ENCODE data around the gene PLA2G4C. TPM values are rescaled to one million over a fixed set of nuclear protein-coding genes. Genes with fewer than 3 reads are reported as not detected.

PLA2G4C gene, protein sequence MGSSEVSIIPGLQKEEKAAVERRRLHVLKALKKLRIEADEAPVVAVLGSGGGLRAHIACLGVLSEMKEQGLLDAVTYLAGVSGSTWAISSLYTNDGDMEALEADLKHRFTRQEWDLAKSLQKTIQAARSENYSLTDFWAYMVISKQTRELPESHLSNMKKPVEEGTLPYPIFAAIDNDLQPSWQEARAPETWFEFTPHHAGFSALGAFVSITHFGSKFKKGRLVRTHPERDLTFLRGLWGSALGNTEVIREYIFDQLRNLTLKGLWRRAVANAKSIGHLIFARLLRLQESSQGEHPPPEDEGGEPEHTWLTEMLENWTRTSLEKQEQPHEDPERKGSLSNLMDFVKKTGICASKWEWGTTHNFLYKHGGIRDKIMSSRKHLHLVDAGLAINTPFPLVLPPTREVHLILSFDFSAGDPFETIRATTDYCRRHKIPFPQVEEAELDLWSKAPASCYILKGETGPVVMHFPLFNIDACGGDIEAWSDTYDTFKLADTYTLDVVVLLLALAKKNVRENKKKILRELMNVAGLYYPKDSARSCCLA
- 1 to 10 TPM; 1.7 to 6.8 TPM for total RNA-seq

DNA sequence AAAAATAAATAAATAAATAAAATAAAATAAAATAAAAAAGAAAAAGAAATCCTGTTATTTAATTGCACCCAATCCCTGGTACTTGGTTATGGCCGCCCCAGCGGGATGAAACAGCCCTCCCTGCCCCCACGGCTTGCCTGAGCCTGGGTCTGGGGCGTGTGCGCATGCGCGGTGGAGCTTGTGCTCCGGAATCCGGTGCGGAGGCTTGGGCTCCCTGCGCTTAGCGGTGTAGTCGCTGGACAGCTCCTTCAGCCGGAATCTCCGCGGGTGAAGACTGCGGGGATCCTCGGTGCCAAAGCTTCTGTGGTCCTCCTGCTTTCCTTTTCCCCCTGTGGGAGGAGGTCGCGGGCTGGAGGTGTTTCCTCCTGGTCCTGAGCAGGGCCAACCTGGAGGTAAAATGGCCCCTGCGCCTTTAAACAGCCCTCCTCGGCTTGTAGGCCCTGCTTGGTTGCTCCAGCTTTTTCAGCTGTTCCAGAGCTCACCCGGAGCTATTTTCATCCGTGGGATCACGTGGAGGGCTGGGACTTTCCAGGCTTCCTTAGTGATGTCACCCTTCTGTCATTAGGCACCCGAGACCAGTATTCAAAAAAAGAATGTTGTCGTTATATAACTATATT lies at the start of gene PLA2G4C:
Gene PLA2G4C (minus strand): TSS at position 468 of the 617 bp plus-strand sequence. CDS start 4,288 bp downstream, outside the sequence.
- Histone ChIP-seq H3K4me1 (no peaks in the 10 kb centered on the region), H3K9ac (ENCODE audit: low read depth in 2 of 2, low read length in 2 of 2) (peak within 1 kb of the TSS; percentile 17 to 61), H3K9me3 (no peaks in the 10 kb centered on the region), H3K27me3 (no peaks in the 10 kb centered on the region), H3K27ac (peak within 1 kb of the TSS; percentile 96), H3K4me3 (peak within 1 kb of the TSS; percentile 39), H3K36me3 (no peaks in the 10 kb centered on the region)
- intact Hi-C loops (cut with DNase I), result no loop called here
- DNase-seq, result peak; percentile 81
- TF ChIP-seq, protein P1, sequence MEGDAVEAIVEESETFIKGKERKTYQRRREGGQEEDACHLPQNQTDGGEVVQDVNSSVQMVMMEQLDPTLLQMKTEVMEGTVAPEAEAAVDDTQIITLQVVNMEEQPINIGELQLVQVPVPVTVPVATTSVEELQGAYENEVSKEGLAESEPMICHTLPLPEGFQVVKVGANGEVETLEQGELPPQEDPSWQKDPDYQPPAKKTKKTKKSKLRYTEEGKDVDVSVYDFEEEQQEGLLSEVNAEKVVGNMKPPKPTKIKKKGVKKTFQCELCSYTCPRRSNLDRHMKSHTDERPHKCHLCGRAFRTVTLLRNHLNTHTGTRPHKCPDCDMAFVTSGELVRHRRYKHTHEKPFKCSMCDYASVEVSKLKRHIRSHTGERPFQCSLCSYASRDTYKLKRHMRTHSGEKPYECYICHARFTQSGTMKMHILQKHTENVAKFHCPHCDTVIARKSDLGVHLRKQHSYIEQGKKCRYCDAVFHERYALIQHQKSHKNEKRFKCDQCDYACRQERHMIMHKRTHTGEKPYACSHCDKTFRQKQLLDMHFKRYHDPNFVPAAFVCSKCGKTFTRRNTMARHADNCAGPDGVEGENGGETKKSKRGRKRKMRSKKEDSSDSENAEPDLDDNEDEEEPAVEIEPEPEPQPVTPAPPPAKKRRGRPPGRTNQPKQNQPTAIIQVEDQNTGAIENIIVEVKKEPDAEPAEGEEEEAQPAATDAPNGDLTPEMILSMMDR (IDR thresholded peaks at IDR 0.05), result no peak

DNA sequence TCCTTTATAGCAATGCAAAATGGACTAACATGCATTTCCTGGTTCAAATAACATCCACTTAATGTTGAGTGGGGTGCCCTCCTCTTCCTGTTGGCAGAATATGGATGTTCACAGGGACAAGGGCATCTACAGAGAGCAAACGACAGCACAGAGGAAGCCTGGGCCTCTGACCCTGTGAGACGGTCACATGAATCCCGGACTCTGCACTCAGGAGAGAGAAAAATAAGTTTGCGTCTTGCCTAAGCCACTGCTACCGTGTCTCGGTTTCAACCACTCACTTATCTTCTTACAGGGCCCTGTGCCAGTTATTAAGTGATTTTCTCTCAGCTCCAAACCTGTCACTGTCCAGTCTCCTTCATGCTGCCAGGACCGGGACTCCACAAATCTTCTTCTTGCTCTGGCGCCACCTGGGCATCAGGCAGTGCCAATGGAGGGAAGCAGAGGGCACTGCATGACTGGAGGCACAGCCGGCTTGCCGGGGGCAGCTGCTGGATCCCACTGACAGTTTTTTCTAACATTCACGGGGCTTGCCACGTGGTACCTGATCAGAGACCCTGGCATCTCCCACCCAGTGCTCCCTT lies 47.7 kb upstream of the PLA2G4C start:
- Histone ChIP-seq H3K4me3 (no peak overlapping the region), H3K27me3 (no peaks in the 10 kb centered on the region), H3K36me3 (no peaks in the 10 kb centered on the region), H3K9ac (ENCODE audit: low read depth in 2 of 2, low read length in 2 of 2) (no peak overlapping the region), H3K9me3 (no peaks in the 10 kb centered on the region), H3K27ac (no peak overlapping the region), H3K4me1 (no peaks in the 10 kb centered on the region)
- no peak for DNase-seq
- intact Hi-C loops (cut with DNase I), result no loop called here
- TF ChIP-seq, protein P1 (IDR thresholded peaks at IDR 0.05), result no peak

DNA sequence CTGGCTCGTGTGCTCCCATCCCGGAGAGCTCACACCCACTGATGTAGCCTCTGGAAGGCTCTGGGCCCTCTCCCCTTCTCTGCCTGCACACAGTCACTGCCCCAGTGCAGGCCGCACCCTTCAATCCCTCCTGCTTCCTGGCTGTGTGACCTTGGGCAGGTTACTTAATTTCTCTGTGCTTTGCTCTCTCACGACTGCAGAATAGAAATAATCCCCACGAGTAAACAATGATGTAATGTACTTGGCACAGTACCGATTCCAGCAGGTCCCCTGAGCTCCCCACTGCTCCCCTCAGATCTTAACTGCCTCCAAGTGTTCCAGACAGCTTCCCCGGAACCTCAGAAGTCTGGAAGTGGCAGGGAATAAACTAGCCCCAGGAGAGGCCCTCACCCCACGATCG lies 43.4 kb upstream of the PLA2G4C start:
- Histone ChIP-seq H3K4me3 (no peak overlapping the region), H3K27me3 (no peaks in the 10 kb centered on the region), H3K9ac (ENCODE audit: low read depth in 2 of 2, low read length in 2 of 2) (no peak overlapping the region), H3K9me3 (no peaks in the 10 kb centered on the region), H3K36me3 (no peaks in the 10 kb centered on the region), H3K27ac (no peak overlapping the region), H3K4me1 (no peaks in the 10 kb centered on the region)
- no peak for DNase-seq
- TF ChIP-seq, protein P1 (IDR thresholded peaks at IDR 0.05), result no peak
- intact Hi-C loops (cut with DNase I), result no loop called here

DNA sequence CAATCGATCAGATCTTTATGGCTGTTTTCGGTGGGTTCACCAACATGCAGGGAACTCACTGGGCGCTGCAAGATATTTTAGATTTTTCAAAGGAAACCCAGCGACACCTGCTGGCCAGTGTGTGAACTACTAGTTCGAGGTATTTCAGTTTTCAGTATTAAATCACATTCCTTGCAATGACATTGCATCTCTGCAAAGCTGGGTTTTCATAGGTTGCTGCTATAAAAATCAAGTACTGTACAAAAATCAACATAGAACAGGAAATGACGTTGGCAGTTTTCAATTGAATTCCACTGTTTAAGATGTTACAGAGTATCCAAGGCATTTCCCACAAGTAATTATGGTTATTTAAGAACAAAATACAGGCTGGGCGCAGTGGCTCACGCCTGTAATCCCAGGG lies 41.9 kb upstream of the PLA2G4C start:
- TF ChIP-seq, protein P1 (IDR thresholded peaks at IDR 0.05), result peak; percentile 92
- Histone ChIP-seq H3K36me3 (no peaks in the 10 kb centered on the region), H3K9me3 (no peaks in the 10 kb centered on the region), H3K4me3 (no peak overlapping the region), H3K4me1 (no peaks in the 10 kb centered on the region), H3K9ac (ENCODE audit: low read depth in 2 of 2, low read length in 2 of 2) (no peak overlapping the region), H3K27ac (no peak overlapping the region), H3K27me3 (no peaks in the 10 kb centered on the region)
- DNase-seq, result peak; percentile 60
- intact Hi-C loops (cut with DNase I), result no loop called here

DNA sequence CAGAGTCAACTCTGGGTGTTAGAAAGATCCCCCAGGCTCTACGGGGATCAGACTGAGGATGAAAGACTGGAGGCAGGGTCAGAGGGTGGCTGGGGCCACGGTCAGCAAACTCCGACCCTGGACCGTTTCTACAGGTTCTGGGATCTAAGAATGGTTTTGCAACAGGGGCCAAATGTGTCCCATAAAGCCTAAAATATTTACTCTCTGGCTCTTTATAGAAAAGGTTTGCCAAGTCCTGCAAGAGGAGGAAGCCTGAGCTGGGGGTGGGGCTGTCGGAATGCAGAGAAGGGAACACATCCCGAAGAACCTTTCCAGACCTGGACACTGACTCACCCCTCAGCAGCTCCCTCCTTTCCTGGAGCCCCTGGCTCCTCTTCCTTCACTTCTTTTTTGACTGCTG lies 38.8 kb upstream of the PLA2G4C start:
- no peaks in the 10 kb centered on the region for H3K36me3 ChIP-seq

More for the DNA sequence above, 38.8 kb upstream of the PLA2G4C start:
- no peaks in the 10 kb centered on the region for H3K27me3 ChIP-seq
- H3K9me3 ChIP-seq, result no peaks in the 10 kb centered on the region
- intact Hi-C loops (cut with DNase I), result loop anchor here (2.0 kb wide), 1 partner anchor 43 kb away; no protein-coding TSS in a partner anchor
- H3K9ac ChIP-seq (ENCODE audit: low read depth in 2 of 2, low read length in 2 of 2), result no peak overlapping the region
- H3K4me3 ChIP-seq, result no peak overlapping the region
- DNase-seq, result no peak
- no peaks in the 10 kb centered on the region for H3K4me1 ChIP-seq
- TF ChIP-seq, protein P1 (IDR thresholded peaks at IDR 0.05), result no peak
- H3K27ac ChIP-seq, result no peak overlapping the region
